ENCODE data around the gene PTPRN2. TPM values are rescaled to one million over a fixed set of nuclear protein-coding genes. Genes with fewer than 3 reads are reported as not detected.

The PTPRN2 gene
- total and polyA plus RNA-seq, 9 of the 15 experiments (the other 6 are each of a cell fraction or from before 2014, with no cell fraction given), result not detected

- TF ChIP-seq CREB3L1 (IDR thresholded peaks at IDR 0.05; ENCODE audit: borderline replicate concordance, low read depth), result no peak
- no peak for TF ChIP-seq ZNF785 (CRISPR knock-in tag; IDR thresholded peaks at IDR 0.05)
- TF ChIP-seq ZFP30 (CRISPR knock-in tag; IDR thresholded peaks at IDR 0.05; ENCODE audit: borderline replicate concordance), result no peak
These were observed 609.7 kb downstream of the PTPRN2 start (continued) for GRCh38 chr7:157977717-157978496.

GRCh38 chr7:157977306-157977705 is 610.3 kb downstream of the PTPRN2 start:
- Histone ChIP-seq H3K27me3 (ENCODE audit: control insufficient read depth in 2 of 2, insufficient read depth in 2 of 2, low read length in 2 of 2) (peaks cover 14 to 74% of the 10 kb centered on the region in 2 experiments; a peak in 4 of 5 replicates), H3K36me3 (ENCODE audit: control insufficient read depth, insufficient read depth, low read length) (no peaks in the 10 kb centered on the region), H2AFZ (ENCODE audit: low read depth, low read length) (no peak overlapping the region), H4K20me1 (replicated peaks; ENCODE audit: control insufficient read depth, insufficient read depth, low read length) (0 out of 2 replicates have a peak, but pooled peaks cover 11% of the 10 kb centered on the region), H3K4me1 (replicated peaks in 1 of 2; ENCODE audit: control insufficient read depth in 2 of 2, insufficient read depth in 2 of 2, low read length in 2 of 2) (no peaks in the 10 kb centered on the region), H3K79me2 (ENCODE audit: control insufficient read depth, insufficient read depth, low read length) (no peaks in the 10 kb centered on the region), H3K9ac (ENCODE audit: insufficient read depth in 1 of 2, low read depth in 2 of 2, low read length in 2 of 2) (no peak overlapping the region), H3K9me1 (ENCODE audit: control insufficient read depth, insufficient read depth, low read length) (no peaks in the 10 kb centered on the region), H3K4me2 (ENCODE audit: insufficient read depth, low read length) (no peak overlapping the region), H3K9me3 (replicated peaks; ENCODE audit: control insufficient read depth, insufficient read depth, low read depth, low read length) (no peaks in the 10 kb centered on the region), H3K4me3 (no peak overlapping the region), H3K27ac (ENCODE audit: extremely low read depth, low read depth, low read length) (no peak overlapping the region)
- in situ Hi-C loops (cut with MboI) (no loop called here), intact Hi-C loops (cut with micrococcal nuclease) (no loop called here)
- ATAC-seq, result no peak
- DNase-seq (ENCODE audit: extremely low read depth in 1 of 4, low spot score in 3 of 4), result no peak
- BruUV-seq (replicated peaks), result no TSS peak
- no peak for TF ChIP-seq ZNF584 (CRISPR knock-in tag; IDR thresholded peaks at IDR 0.05; ENCODE audit: low read depth)
- TF ChIP-seq POLR2H (tag; IDR thresholded peaks at IDR 0.05; ENCODE audit: low read depth), result no peak
- no peak for TF ChIP-seq NFIC (IDR thresholded peaks at IDR 0.05)
- TF ChIP-seq ZNF436 (CRISPR knock-in tag; IDR thresholded peaks at IDR 0.05), result no peak
- no peak for TF ChIP-seq ZNF561 (CRISPR knock-in tag; conservative IDR thresholded peaks at IDR 0.05)
- no peak for TF ChIP-seq GABPA (tag; conservative IDR thresholded peaks at IDR 0.05; ENCODE audit: low read depth)
- TF ChIP-seq RBFOX2 (IDR thresholded peaks at IDR 0.05; ENCODE audit: low read depth, low read length), result no peak
- CTCF ChIA-PET (ENCODE audit: low intra/inter-chr PET ratio), result no interaction called here
- FAIRE-seq, result no peak
- POLR2A ChIA-PET, result interaction anchor here (0.6 kb wide), 1 partner anchor 248 kb away, joined by 3 read pairs; no protein-coding TSS in a partner anchor
- 1% methylated on average over 5 of the region's 5 CpGs for WGBS (ENCODE audit: insufficient coverage, low coverage, missing lambda C conversion rate)
